GM12878 (cell line): Measurements from ENCODE around the gene MTHFD1. TPM values are rescaled to one million over a fixed set of nuclear protein-coding genes. Genes with fewer than 3 reads are reported as not detected.

ENCODE experiments used
- ATAC-seq: fragments of 200-7000 bp; cut with Tn5 transposase; 3 replicates; pipeline ENCODE4 v1.9.1; 2020; ENCODE audit warnings: mild to moderate bottlenecking, moderate library complexity
- BruUV-seq: library from RNA; stranded (reverse); fragments of 400-500 nt; replicated peaks from 2 replicates; lab custom pipeline; 2021; lab: Mats Ljungman, UMichigan
- CTCF ChIA-PET: fragments of 300-600 bp; sonication (Branson Sonifier 250); formaldehyde crosslinking; extraction: SDS; loops from one replicate; lab custom pipeline; 2021; ENCODE audit warnings: inconsistent platforms; lab: Yijun Ruan, JAX
- POLR2A ChIA-PET: fragments of 350-600 bp; formaldehyde crosslinking; extraction: SDS; loops from one replicate; lab custom pipeline; 2021; ENCODE audit warnings: inconsistent platforms; lab: Charles Lee
- RAD21 ChIA-PET: fragments of 300-600 bp; sonication (Branson Sonifier 250); formaldehyde crosslinking; loops from one replicate; lab custom pipeline; 2023; ENCODE audit warnings: antibody characterized with exemption; ENCODE audit not compliant: unreplicated experiment; lab: Charles Lee
- SMC1A ChIA-PET: fragments of 300-600 bp; sonication (Branson Sonifier 250); formaldehyde crosslinking; loops from one replicate; lab custom pipeline; 2023; ENCODE audit not compliant: unreplicated experiment, uncharacterized antibody; lab: Charles Lee
- DNase-seq: peaks from one replicate; pipeline ENCODE4 v3.0.0-alpha.2; 2011; ENCODE audit warnings: low read depth, low spot score
- FAIRE-seq: peaks from 3 replicates; lab custom pipeline; 2011; peaks lifted over from hg19 to GRCh38; lab: Jason Lieb, UNC
- H2AFZ ChIP-seq: 2 replicates; pipeline ENCODE4 v1.6.0; 2011; ENCODE audit warnings: low read depth, low read length, control low read depth; ENCODE audit not compliant: control insufficient read depth
- H3K27ac ChIP-seq: 2 replicates; pipeline ENCODE4 v1.5.1; 2011; ENCODE audit warnings: control low read depth; ENCODE audit not compliant: control insufficient read depth, insufficient read depth
- H3K27me3 ChIP-seq, 2 experiments: replicated peaks in 1 of 2; 2 replicates each; pipeline versions ENCODE4 v1.6.0 to v1.6.1; 2011; ENCODE audit warnings: low read length in 1 of 2; ENCODE audit not compliant: control insufficient read depth in 2 of 2, insufficient read depth in 2 of 2
- H3K36me3 ChIP-seq, 2 experiments: 2 replicates each; pipeline ENCODE4 v1.5.1; 2011; ENCODE audit warnings: low read length in 1 of 2; ENCODE audit not compliant: control insufficient read depth in 2 of 2, insufficient read depth in 2 of 2
- H3K4me1 ChIP-seq: 2 replicates; pipeline ENCODE4 v1.6.1; 2011; ENCODE audit warnings: mild to moderate bottlenecking, low read length, moderate library complexity, mixed read lengths; ENCODE audit not compliant: control insufficient read depth, insufficient read depth
- H3K4me2 ChIP-seq: 2 replicates; pipeline ENCODE4 v1.6.0; 2011; ENCODE audit warnings: control low read depth; ENCODE audit not compliant: control insufficient read depth, insufficient read depth
- H3K4me3 ChIP-seq: fragments of 200-600 bp; sonication (generic); 2 replicates; pipeline ENCODE4 v1.5.1; 2016
- H3K79me2 ChIP-seq: 2 replicates; pipeline ENCODE4 v1.6.0; 2011; ENCODE audit warnings: low read length; ENCODE audit not compliant: control insufficient read depth, insufficient read depth
- H3K9ac ChIP-seq: 2 replicates; pipeline ENCODE4 v1.8.0; 2011; ENCODE audit warnings: low read length, control low read depth, mixed read lengths; ENCODE audit not compliant: control insufficient read depth, insufficient read depth
- H3K9me3 ChIP-seq: replicated peaks from 3 replicates; pipeline ENCODE4 v1.5.1; 2011; ENCODE audit warnings: mild to moderate bottlenecking, low read length; ENCODE audit not compliant: control insufficient read depth, insufficient read depth
- H4K20me1 ChIP-seq: 2 replicates; pipeline ENCODE4 v1.6.0; 2011; ENCODE audit not compliant: control insufficient read depth, insufficient read depth
- BRCA1 ChIP-seq: IDR thresholded peaks from 2 replicates; pipeline ENCODE4 v1.6.1; 2011; ENCODE audit warnings: low read depth, low read length, improper control_type of control experiment
- FOXM1 ChIP-seq: IDR thresholded peaks from 2 replicates; pipeline ENCODE4 v1.6.1; 2012; ENCODE audit warnings: low read depth, mild to moderate bottlenecking, inconsistent platforms, low read length, moderate library complexity
- GATAD2B ChIP-seq: fragments of 450-650 bp; conservative IDR thresholded peaks from 2 replicates; pipeline ENCODE4 v1.6.1; 2017; ENCODE audit warnings: low read depth, mild to moderate bottlenecking, moderate library complexity
- HDGF ChIP-seq: fragments of 450-650 bp; IDR thresholded peaks from 2 replicates; pipeline ENCODE4 v1.6.1; 2016; ENCODE audit warnings: antibody characterized with exemption
- KLF5 ChIP-seq: fragments of 450-650 bp; IDR thresholded peaks from 2 replicates; pipeline ENCODE4 v1.6.1; 2014; ENCODE audit warnings: mild to moderate bottlenecking; ENCODE audit not compliant: partially characterized antibody
- LARP7 ChIP-seq: fragments of 450-650 bp; IDR thresholded peaks from 2 replicates; pipeline ENCODE4 v1.6.1; 2017; ENCODE audit warnings: mild to moderate bottlenecking
- MEF2A ChIP-seq: IDR thresholded peaks from 2 replicates; pipeline ENCODE4 v1.6.1; 2011; ENCODE audit warnings: low read depth, mild to moderate bottlenecking, low read length, moderate library complexity; ENCODE audit not compliant: insufficient read depth
- MTA2 ChIP-seq: fragments of 450-650 bp; IDR thresholded peaks from 2 replicates; pipeline ENCODE4 v1.6.1; 2016; ENCODE audit warnings: low read depth, mild to moderate bottlenecking, moderate library complexity
- NRF1 ChIP-seq: conservative IDR thresholded peaks from 2 replicates; pipeline ENCODE4 v1.6.1; 2011; ENCODE audit warnings: mild to moderate bottlenecking, low read depth, low read length, improper control_type of control experiment
- PAX8 ChIP-seq: fragments of 450-650 bp; IDR thresholded peaks from 2 replicates; pipeline ENCODE4 v1.6.1; 2017; ENCODE audit warnings: mild to moderate bottlenecking, moderate library complexity
- SREBF1 ChIP-seq: IDR thresholded peaks from 2 replicates; pipeline ENCODE4 v1.6.1; 2012; ENCODE audit warnings: mild to moderate bottlenecking, low read length
- ZBED1 ChIP-seq: IDR thresholded peaks from 2 replicates; pipeline ENCODE4 v1.6.1; 2016; ENCODE audit warnings: borderline replicate concordance
- WGBS: methylation state at CpG from one replicate; pipeline ENCODE4 v1.1.6; 2016; ENCODE audit warnings: low lambda C conversion rate; ENCODE audit not compliant: insufficient replicate concordance, insufficient coverage; ENCODE audit errors: missing lambda C conversion rate; 5-methylcytosine and 5-hydroxymethylcytosine counted together
- in situ Hi-C: fragments of 300-500 bp; cut with MboI; formaldehyde crosslinking; loops from 9 replicates; pipeline ENCODE4 v1.14.3; 2018; ENCODE audit warnings: mixed read lengths
- intact Hi-C: fragments of 100-400 bp; cut with micrococcal nuclease; formaldehyde crosslinking; loops from one replicate; pipeline ENCODE4 v1.14.2; 2022; ENCODE audit not compliant: unreplicated experiment
- polyA plus RNA-seq, 11 experiments: library from polyadenylated mRNA; depleted of rRNA in 4 of 11; unstranded in 6 of 11; stranded (reverse) in 5 of 11; fragments of >200 nt; fragmentation: Nextera tagmentation in 4 of 11; fragmentation: Illumina TruSeq in 1 of 11; extraction: Ambion mirVana in 4 of 11; extraction: Trizol in 1 of 11; gene quantifications; 1 replicate in 1 of 11; 2 replicates in 10 of 11; pipeline versions ENCODE4 v1.2.1 to v1.2.3, GENCODE V29; 2011 to 2016; ENCODE audit warnings: inconsistent platforms in 2 of 11, missing spikeins in 2 of 11, low read depth in 1 of 11
- total RNA-seq, 4 experiments: library from RNA; depleted of rRNA in 3 of 4; stranded (reverse); fragments of >200 nt in 3 of 4; fragmentation: Illumina TruSeq in 1 of 4; extraction: Trizol in 1 of 4; gene quantifications; 2 replicates each; pipeline versions ENCODE4 v1.2.1 to v1.2.3, GENCODE V29; 2013 to 2021
- TF ChIP-seq, protein P1 (sequence below): IDR thresholded peaks from 2 replicates; pipeline ENCODE4 v1.6.1; 2011; ENCODE audit warnings: borderline replicate concordance, low read depth, mild to moderate bottlenecking, moderate library complexity, mixed read lengths, low read length; ENCODE audit not compliant: insufficient read depth; ENCODE audit errors: extremely low read length
- TF ChIP-seq, protein P2 (sequence below): fragments of 450-650 bp; IDR thresholded peaks from 2 replicates; pipeline ENCODE4 v1.6.1; 2017; ENCODE audit warnings: mild to moderate bottlenecking, moderate library complexity
- TF ChIP-seq, protein P3 (sequence below): IDR thresholded peaks from 2 replicates; pipeline ENCODE4 v1.6.1; 2012; ENCODE audit warnings: low read length, inconsistent platforms
- TF ChIP-seq, protein P4 (sequence below): fragments of 450-650 bp; IDR thresholded peaks from 2 replicates; pipeline ENCODE4 v1.6.1; 2017; ENCODE audit warnings: mild to moderate bottlenecking

Gene MTHFD1
- total and polyA plus RNA-seq, 10 of the 15 experiments (the other 5 are each of a cell fraction or from before 2014, with no cell fraction given) = 99.3 to 310 (median 173) TPM

- H3K27ac ChIP-seq = no peak overlapping the region
- H3K27me3 ChIP-seq = no peaks in the 10 kb centered on the region
- SMC1A ChIA-PET = interaction anchor here (0.8 to 6.2 kb wide), 16 partner anchors 10 to 119 kb away, joined by 3 to 95 read pairs (median 6); no protein-coding TSS in a partner anchor
- RAD21 ChIA-PET = interaction anchor here (0.8 to 2.4 kb wide), 15 partner anchors 9 to 126 kb away, joined by 3 to 11 read pairs (median 5); partner anchors contain the start of gene ZBTB25
- no peaks in the 10 kb centered on the region for H4K20me1 ChIP-seq
- peaks cover 0 to 8% of the 10 kb centered on the region in 2 experiments; a peak in 2 of 4 replicates for H3K36me3 ChIP-seq
- no TSS peak for BruUV-seq
- H3K4me1 ChIP-seq = peaks cover 33% of the 10 kb centered on the region
- no peak overlapping the region; the same call in 1 of the 2 replicates for H3K4me2 ChIP-seq
- H3K4me3 ChIP-seq = no peak overlapping the region
- CTCF ChIA-PET = interaction anchor here (0.6 to 6.4 kb wide), 16 partner anchors 13 to 251 kb away, joined by 3 to 60 read pairs (median 4); no protein-coding TSS in a partner anchor
- H3K9ac ChIP-seq = no peak overlapping the region
- H3K79me2 ChIP-seq = no peaks in the 10 kb centered on the region
- 3% methylated on average over 2 of the region's 2 CpGs for WGBS
- no peak overlapping the region for H2AFZ ChIP-seq
- in situ Hi-C loops (no loop called here), intact Hi-C loops (loop anchor here (2.0 kb wide), 1 partner anchor 18 kb away; no protein-coding TSS in a partner anchor)
- FAIRE-seq = no peak
- peak; percentile 53 for ATAC-seq
- H3K9me3 ChIP-seq = no peaks in the 10 kb centered on the region
- DNase-seq = peak; percentile 43
- POLR2A ChIA-PET = interaction anchor here (0.6 to 2.7 kb wide), 8 partner anchors 12 to 407 kb away, joined by 3 to 19 read pairs (median 4); partner anchors contain the start of gene MTHFD1
- no peak for TF ChIP-seq HDGF
- no peak for TF ChIP-seq ZBED1
- TF ChIP-seq, protein P1, sequence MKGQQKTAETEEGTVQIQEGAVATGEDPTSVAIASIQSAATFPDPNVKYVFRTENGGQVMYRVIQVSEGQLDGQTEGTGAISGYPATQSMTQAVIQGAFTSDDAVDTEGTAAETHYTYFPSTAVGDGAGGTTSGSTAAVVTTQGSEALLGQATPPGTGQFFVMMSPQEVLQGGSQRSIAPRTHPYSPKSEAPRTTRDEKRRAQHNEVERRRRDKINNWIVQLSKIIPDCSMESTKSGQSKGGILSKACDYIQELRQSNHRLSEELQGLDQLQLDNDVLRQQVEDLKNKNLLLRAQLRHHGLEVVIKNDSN = no peak
- TF ChIP-seq, protein P2, sequence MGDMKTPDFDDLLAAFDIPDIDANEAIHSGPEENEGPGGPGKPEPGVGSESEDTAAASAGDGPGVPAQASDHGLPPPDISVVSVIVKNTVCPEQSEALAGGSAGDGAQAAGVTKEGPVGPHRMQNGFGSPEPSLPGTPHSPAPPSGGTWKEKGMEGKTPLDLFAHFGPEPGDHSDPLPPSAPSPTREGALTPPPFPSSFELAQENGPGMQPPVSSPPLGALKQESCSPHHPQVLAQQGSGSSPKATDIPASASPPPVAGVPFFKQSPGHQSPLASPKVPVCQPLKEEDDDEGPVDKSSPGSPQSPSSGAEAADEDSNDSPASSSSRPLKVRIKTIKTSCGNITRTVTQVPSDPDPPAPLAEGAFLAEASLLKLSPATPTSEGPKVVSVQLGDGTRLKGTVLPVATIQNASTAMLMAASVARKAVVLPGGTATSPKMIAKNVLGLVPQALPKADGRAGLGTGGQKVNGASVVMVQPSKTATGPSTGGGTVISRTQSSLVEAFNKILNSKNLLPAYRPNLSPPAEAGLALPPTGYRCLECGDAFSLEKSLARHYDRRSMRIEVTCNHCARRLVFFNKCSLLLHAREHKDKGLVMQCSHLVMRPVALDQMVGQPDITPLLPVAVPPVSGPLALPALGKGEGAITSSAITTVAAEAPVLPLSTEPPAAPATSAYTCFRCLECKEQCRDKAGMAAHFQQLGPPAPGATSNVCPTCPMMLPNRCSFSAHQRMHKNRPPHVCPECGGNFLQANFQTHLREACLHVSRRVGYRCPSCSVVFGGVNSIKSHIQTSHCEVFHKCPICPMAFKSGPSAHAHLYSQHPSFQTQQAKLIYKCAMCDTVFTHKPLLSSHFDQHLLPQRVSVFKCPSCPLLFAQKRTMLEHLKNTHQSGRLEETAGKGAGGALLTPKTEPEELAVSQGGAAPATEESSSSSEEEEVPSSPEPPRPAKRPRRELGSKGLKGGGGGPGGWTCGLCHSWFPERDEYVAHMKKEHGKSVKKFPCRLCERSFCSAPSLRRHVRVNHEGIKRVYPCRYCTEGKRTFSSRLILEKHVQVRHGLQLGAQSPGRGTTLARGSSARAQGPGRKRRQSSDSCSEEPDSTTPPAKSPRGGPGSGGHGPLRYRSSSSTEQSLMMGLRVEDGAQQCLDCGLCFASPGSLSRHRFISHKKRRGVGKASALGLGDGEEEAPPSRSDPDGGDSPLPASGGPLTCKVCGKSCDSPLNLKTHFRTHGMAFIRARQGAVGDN = no peak
- peak; percentile 55; the same call in 1 of the 2 replicates for TF ChIP-seq MTA2
- TF ChIP-seq PAX8 = no peak
- no peak for TF ChIP-seq NRF1
- TF ChIP-seq, protein P3, sequence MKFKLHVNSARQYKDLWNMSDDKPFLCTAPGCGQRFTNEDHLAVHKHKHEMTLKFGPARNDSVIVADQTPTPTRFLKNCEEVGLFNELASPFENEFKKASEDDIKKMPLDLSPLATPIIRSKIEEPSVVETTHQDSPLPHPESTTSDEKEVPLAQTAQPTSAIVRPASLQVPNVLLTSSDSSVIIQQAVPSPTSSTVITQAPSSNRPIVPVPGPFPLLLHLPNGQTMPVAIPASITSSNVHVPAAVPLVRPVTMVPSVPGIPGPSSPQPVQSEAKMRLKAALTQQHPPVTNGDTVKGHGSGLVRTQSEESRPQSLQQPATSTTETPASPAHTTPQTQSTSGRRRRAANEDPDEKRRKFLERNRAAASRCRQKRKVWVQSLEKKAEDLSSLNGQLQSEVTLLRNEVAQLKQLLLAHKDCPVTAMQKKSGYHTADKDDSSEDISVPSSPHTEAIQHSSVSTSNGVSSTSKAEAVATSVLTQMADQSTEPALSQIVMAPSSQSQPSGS = peak; percentile 67
- TF ChIP-seq BRCA1 = no peak
- 0 out of 2 replicates have a peak, but pooled peaks have one; percentile 23 for TF ChIP-seq GATAD2B
- TF ChIP-seq LARP7 = no peak
- peak; percentile 61; the same call in 1 of the 2 replicates for TF ChIP-seq FOXM1
- TF ChIP-seq, protein P4, sequence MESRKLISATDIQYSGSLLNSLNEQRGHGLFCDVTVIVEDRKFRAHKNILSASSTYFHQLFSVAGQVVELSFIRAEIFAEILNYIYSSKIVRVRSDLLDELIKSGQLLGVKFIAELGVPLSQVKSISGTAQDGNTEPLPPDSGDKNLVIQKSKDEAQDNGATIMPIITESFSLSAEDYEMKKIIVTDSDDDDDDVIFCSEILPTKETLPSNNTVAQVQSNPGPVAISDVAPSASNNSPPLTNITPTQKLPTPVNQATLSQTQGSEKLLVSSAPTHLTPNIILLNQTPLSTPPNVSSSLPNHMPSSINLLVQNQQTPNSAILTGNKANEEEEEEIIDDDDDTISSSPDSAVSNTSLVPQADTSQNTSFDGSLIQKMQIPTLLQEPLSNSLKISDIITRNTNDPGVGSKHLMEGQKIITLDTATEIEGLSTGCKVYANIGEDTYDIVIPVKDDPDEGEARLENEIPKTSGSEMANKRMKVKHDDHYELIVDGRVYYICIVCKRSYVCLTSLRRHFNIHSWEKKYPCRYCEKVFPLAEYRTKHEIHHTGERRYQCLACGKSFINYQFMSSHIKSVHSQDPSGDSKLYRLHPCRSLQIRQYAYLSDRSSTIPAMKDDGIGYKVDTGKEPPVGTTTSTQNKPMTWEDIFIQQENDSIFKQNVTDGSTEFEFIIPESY = no peak
- peak; percentile 90 for TF ChIP-seq MEF2A
- no peak for TF ChIP-seq KLF5
- no peak for TF ChIP-seq SREBF1
These were observed 75.0 kb downstream of the MTHFD1 start for GRCh38 chr14:64463195-64463594.
